Kidney epithelial cell (primary cell): ENCODE measurements around the gene GRIK1. TPM values are rescaled to one million over a fixed set of nuclear protein-coding genes. Genes with fewer than 3 reads are reported as not detected.

Experiments
- DNase-seq: peaks from one replicate; pipeline ENCODE4 v3.0.0-alpha.2; 2010; ENCODE audit warnings: low read depth
- H3K27me3 ChIP-seq: 2 replicates; pipeline ENCODE4 v1.6.0; 2011; ENCODE audit warnings: low read length; ENCODE audit not compliant: control insufficient read depth, insufficient read depth
- H3K36me3 ChIP-seq: 2 replicates; pipeline ENCODE4 v1.5.1; 2011; ENCODE audit warnings: low read length; ENCODE audit not compliant: control insufficient read depth, insufficient read depth
- H3K4me3 ChIP-seq: 2 replicates; pipeline ENCODE4 v1.5.1; 2011; ENCODE audit warnings: low read depth, mild to moderate bottlenecking, control low read depth, low read length
- total RNA-seq: library from RNA; depleted of rRNA; stranded (reverse); fragments of >200 nt; gene quantifications from 2 replicates; pipeline ENCODE4 v1.2.3, GENCODE V29; 2015
- TF ChIP-seq, protein P1 (sequence below): IDR thresholded peaks from 2 replicates; pipeline ENCODE4 v1.5.1; 2011; ENCODE audit warnings: mild to moderate bottlenecking, moderate library complexity, low read length, control low read depth, inconsistent platforms; ENCODE audit not compliant: insufficient read depth, poor library complexity, severe bottlenecking

GRIK1 gene
- total RNA-seq, 1 donor from 2014 or later, result not detected

DNA sequence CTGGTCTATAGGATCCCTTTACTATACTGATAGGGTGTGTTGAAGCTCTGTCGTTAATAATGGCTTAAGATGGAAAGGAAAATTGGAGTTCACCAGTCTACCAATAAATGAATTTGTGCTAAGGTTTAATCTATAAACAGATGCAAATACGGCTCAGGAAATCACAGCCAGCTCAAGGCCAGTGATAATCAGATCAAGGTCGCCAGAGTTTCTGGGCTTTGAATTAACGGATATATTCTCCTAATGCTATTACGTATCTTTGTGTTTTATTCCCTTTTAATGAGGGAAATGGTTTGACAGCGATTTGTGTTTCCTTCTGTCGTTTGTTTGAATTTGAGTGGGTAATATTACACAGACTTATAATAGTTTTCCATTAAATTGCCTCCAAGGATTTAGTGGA lies 361.5 kb downstream of the GRIK1 start:
- TF ChIP-seq, protein P1, sequence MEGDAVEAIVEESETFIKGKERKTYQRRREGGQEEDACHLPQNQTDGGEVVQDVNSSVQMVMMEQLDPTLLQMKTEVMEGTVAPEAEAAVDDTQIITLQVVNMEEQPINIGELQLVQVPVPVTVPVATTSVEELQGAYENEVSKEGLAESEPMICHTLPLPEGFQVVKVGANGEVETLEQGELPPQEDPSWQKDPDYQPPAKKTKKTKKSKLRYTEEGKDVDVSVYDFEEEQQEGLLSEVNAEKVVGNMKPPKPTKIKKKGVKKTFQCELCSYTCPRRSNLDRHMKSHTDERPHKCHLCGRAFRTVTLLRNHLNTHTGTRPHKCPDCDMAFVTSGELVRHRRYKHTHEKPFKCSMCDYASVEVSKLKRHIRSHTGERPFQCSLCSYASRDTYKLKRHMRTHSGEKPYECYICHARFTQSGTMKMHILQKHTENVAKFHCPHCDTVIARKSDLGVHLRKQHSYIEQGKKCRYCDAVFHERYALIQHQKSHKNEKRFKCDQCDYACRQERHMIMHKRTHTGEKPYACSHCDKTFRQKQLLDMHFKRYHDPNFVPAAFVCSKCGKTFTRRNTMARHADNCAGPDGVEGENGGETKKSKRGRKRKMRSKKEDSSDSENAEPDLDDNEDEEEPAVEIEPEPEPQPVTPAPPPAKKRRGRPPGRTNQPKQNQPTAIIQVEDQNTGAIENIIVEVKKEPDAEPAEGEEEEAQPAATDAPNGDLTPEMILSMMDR, result no peak
- DNase-seq, result no peak
- Histone ChIP-seq H3K27me3 (no peaks in the 10 kb centered on the region), H3K36me3 (no peaks in the 10 kb centered on the region), H3K4me3 (no peak overlapping the region)

DNA sequence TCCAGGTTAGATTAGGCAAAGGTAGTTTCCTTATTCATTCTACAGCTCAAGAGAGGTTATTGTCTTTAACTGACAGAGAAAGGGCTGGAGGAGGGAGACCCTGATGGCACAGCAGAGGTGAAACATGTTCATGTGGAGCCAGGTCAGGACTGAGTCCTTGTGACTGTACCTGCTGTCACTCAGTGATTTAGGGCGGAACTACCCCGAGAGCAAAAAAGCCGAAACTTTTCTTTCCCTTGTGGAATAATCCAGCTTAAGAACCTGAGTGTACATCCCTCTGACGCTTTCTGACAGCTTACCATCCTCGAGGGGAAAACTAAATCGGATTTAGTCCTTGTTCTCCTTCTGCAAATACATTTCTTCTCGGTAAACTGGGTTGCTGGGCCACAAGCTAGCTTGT lies 367.8 kb downstream of the GRIK1 start:
- Histone ChIP-seq H3K27me3 (no peaks in the 10 kb centered on the region), H3K4me3 (no peak overlapping the region), H3K36me3 (no peaks in the 10 kb centered on the region)
- DNase-seq, result no peak
- TF ChIP-seq, protein P1, result no peak

DNA sequence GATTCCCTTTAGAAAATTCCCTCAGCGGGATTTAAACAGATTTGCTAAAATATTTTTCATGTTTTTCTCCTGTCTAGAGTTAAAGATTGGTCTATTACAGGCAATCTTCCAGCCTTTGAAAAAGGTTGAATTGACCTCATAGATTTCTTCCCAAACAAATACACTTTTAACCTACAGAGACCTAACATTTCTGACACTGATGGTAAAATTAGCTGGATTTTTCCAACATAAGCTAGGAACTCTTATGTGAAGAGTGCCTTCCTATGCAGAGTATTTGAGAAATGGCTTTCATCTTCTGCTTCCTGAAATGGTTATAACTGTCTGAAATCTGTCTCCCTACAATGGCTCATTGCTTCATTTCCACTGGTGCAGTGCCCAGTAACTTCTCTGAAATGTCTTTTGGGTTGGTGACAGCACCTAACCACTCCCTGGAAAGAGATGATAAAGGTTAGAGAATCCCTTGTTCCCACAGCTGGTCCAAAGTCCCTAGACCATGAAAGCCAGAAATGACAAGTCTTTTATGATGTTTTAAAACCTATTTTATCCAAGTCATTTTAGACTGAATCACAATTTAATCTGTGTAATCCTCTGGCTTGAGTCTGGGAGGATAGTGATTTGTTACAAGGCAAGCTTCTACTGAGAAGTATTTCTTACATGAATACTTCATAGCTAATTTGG lies 371.6 kb downstream of the GRIK1 start:
- no peak for DNase-seq
- H3K36me3 ChIP-seq, result no peaks in the 10 kb centered on the region
- no peak overlapping the region for H3K4me3 ChIP-seq
- no peaks in the 10 kb centered on the region for H3K27me3 ChIP-seq
- TF ChIP-seq, protein P1, result no peak

DNA sequence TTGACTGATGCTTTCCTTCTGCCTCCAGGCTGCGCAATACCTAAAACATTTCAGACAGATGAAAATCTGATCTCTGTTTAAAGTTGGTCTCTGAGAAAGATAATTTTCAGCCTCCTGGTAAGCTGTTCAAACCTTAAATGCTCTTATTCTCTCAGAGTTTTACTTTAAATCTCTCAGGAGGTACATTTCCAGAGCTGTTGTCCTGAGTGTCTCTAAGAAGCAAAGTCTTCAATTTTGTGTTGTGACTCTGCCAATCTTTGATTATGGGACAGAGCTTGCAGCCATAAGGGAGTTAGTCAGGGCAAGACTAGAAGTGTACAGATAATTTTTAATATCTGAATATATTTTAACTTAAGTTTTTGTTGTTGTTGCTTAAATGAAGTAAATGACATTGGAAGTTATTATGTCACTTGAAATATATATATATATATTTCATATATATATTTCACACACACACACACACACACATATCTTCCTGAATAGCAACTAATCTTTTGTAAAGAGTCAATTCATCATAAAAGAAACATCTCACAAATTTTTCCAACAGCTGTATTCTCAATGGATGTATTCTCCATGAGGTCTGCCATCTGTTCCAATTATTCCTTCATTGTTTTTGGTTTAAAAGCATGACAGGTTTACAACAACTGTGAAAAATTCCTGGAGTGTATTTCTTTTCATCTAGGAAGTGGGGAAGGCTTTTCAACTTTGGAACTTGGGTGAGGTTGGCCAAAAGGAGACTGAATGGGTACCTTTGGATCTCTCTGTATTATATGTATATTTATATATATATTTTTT lies 381.7 kb downstream of the GRIK1 start:
- DNase-seq, result no peak
- no peaks in the 10 kb centered on the region for H3K36me3 ChIP-seq
- TF ChIP-seq, protein P1, result no peak
- no peaks in the 10 kb centered on the region for H3K27me3 ChIP-seq
- no peak overlapping the region for H3K4me3 ChIP-seq

DNA sequence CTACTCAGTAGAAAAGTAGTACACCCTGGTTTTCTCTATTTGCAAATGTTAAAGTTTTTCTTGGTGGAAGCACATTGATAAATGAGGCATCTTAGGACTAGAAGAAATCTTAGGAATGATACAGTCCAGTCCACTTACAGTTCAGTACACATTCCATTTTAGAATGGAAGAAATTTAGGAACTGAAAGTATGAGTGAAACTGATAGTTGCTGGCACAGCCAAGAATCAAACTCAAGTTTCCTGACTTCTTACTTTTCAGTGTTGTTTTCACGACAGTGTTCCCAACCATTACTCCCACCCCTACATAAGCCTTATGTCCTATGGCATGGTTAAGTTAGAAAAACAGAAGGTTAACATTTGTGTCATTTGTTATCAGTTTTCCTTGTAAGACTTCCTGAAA lies 382.6 kb downstream of the GRIK1 start:
- TF ChIP-seq, protein P1, result no peak
- no peaks in the 10 kb centered on the region for H3K36me3 ChIP-seq
- no peaks in the 10 kb centered on the region for H3K27me3 ChIP-seq
- no peak for DNase-seq
- H3K4me3 ChIP-seq, result no peak overlapping the region
